K562 (cell line): ENCODE data around the gene SLC1A5. TPM values are rescaled to one million over a fixed set of nuclear protein-coding genes. Genes with fewer than 3 reads are reported as not detected.

Experiments used
- BMI1 ChIP-seq: fragments of 150-350 bp; IDR thresholded peaks from 2 replicates; pipeline ENCODE4 v1.6.1; 2014; ENCODE audit warnings: low read length
- BRD4 ChIP-seq: fragments of 200-600 bp; sonication (generic); IDR thresholded peaks from 2 replicates; pipeline ENCODE4 v1.6.1; 2017; ENCODE audit warnings: inconsistent platforms
- C11orf30 ChIP-seq: fragments of 450-650 bp; IDR thresholded peaks from 2 replicates; pipeline ENCODE4 v1.6.1; 2016; ENCODE audit warnings: low read depth, mild to moderate bottlenecking
- CEBPB ChIP-seq: fragments of 450-650 bp; IDR thresholded peaks from 2 replicates; pipeline ENCODE4 v1.6.1; 2016; ENCODE audit warnings: missing genetic modification characterization, missing compliant biosample characterization
- DMBX1 ChIP-seq: fragments of 250-450 bp; sonication (Bioruptor Pico); IDR thresholded peaks from 2 replicates; pipeline ENCODE4 v1.8.0; 2022; ENCODE audit warnings: inconsistent platforms, mild to moderate bottlenecking, moderate library complexity, borderline replicate concordance
- E2F3 ChIP-seq: fragments of 250-450 bp; sonication (Bioruptor Pico); IDR thresholded peaks from 2 replicates; pipeline ENCODE4 v1.4.0; 2020; ENCODE audit warnings: mild to moderate bottlenecking
- FOXK1 ChIP-seq: sonication (generic); formaldehyde crosslinking; IDR thresholded peaks from 2 replicates; pipeline ENCODE4 v1.8.0; 2022; ENCODE audit warnings: missing genetic modification reagents, mild to moderate bottlenecking, borderline replicate concordance
- GATAD2B ChIP-seq: fragments of 450-650 bp; IDR thresholded peaks from 2 replicates; pipeline ENCODE4 v1.6.1; 2017; ENCODE audit warnings: mild to moderate bottlenecking, borderline replicate concordance
- HDAC2 ChIP-seq: fragments of 450-650 bp; IDR thresholded peaks from 2 replicates; pipeline ENCODE4 v1.6.1; 2016; ENCODE audit warnings: mild to moderate bottlenecking
- HES1 ChIP-seq: fragments of 450-650 bp; IDR thresholded peaks from 2 replicates; pipeline ENCODE4 v1.6.1; 2016; ENCODE audit warnings: low read depth, mild to moderate bottlenecking, moderate library complexity
- KDM4B ChIP-seq, 2 experiments: fragments of 450-650 bp in 1 of 2; sonication (generic) in 1 of 2; IDR thresholded peaks; 2 replicates each; pipeline ENCODE4 v1.6.1; 2016 to 2017; ENCODE audit warnings: borderline replicate concordance in 2 of 2, antibody characterized with exemption in 1 of 2, low read depth in 1 of 2, mild to moderate bottlenecking in 1 of 2
- MBD2 ChIP-seq: sonication (generic); IDR thresholded peaks from 2 replicates; pipeline ENCODE4 v1.6.1; 2016; ENCODE audit warnings: low read depth, borderline replicate concordance
- MCM5 ChIP-seq: fragments of 450-650 bp; IDR thresholded peaks from 2 replicates; pipeline ENCODE4 v1.6.1; 2016; ENCODE audit warnings: low read depth
- MYC ChIP-seq, 2 experiments: fragments of 250-450 bp in 1 of 2; sonication (Bioruptor Pico) in 1 of 2; IDR thresholded peaks; 2 replicates each; pipeline versions ENCODE4 v1.5.1 to v1.6.1; 2012 to 2021; ENCODE audit warnings: low read depth in 2 of 2, borderline replicate concordance in 1 of 2, improper control_type of control experiment in 1 of 2, low read length in 1 of 2, mild to moderate bottlenecking in 1 of 2, moderate library complexity in 1 of 2
- NONO ChIP-seq, 2 experiments: fragments of 200-400 bp in 1 of 2; fragments of 450-650 bp in 1 of 2; formaldehyde crosslinking in 1 of 2; IDR thresholded peaks; 2 replicates each; pipeline ENCODE4 v1.6.1; 2017; ENCODE audit warnings: low read depth in 2 of 2, mild to moderate bottlenecking in 2 of 2, moderate library complexity in 2 of 2, low read length in 1 of 2
- NR4A1 ChIP-seq, 2 experiments: fragments of 250-450 bp in 1 of 2; fragments of 450-650 bp in 1 of 2; sonication (Bioruptor Pico) in 1 of 2; IDR thresholded peaks; 2 replicates each; pipeline versions ENCODE4 v1.4.0 to v1.6.1; 2016 to 2020; ENCODE audit warnings: mild to moderate bottlenecking in 2 of 2, missing compliant biosample characterization in 1 of 2, missing genetic modification characterization in 1 of 2, moderate library complexity in 1 of 2
- POLR2G ChIP-seq: fragments of 200-400 bp; formaldehyde crosslinking; IDR thresholded peaks from 2 replicates; pipeline ENCODE4 v1.6.1; 2017; ENCODE audit warnings: low read depth, mild to moderate bottlenecking, antibody characterized with exemption, low read length, moderate library complexity
- PURB ChIP-seq: sonication (generic); formaldehyde crosslinking; IDR thresholded peaks from 2 replicates; pipeline ENCODE4 v1.9.0; 2021; ENCODE audit warnings: low read depth, mild to moderate bottlenecking, missing genetic modification reagents
- RFX5 ChIP-seq: IDR thresholded peaks from 2 replicates; pipeline ENCODE4 v1.6.1; 2011; ENCODE audit warnings: low read depth, mild to moderate bottlenecking, improper control_type of control experiment, low read length
- SIN3B ChIP-seq: fragments of 450-650 bp; IDR thresholded peaks from 2 replicates; pipeline ENCODE4 v1.6.1; 2017; ENCODE audit warnings: low read depth, mild to moderate bottlenecking, moderate library complexity
- SP2 ChIP-seq: IDR thresholded peaks from 2 replicates; pipeline ENCODE4 v1.6.1; 2011; ENCODE audit warnings: mild to moderate bottlenecking, low read depth, low read length, moderate library complexity; ENCODE audit not compliant: poor library complexity, severe bottlenecking; ENCODE audit errors: extremely low read depth
- TAF1 ChIP-seq: IDR thresholded peaks from 2 replicates; pipeline ENCODE4 v1.6.1; 2011; ENCODE audit warnings: mild to moderate bottlenecking, low read length, moderate library complexity; ENCODE audit not compliant: insufficient read depth, control insufficient read depth, severe bottlenecking; ENCODE audit errors: extremely low read depth
- TAL1 ChIP-seq: fragments of 450-650 bp; IDR thresholded peaks from 2 replicates; pipeline ENCODE4 v1.6.1; 2016; ENCODE audit warnings: mild to moderate bottlenecking
- TFE3 ChIP-seq: fragments of 450-650 bp; formaldehyde crosslinking; IDR thresholded peaks from 2 replicates; pipeline ENCODE4 v1.4.0; 2020; ENCODE audit warnings: mild to moderate bottlenecking, mixed read lengths
- U2AF1 ChIP-seq: fragments of 200-400 bp; formaldehyde crosslinking; optimal IDR thresholded peaks from 2 replicates; pipeline ENCODE3; 2017; ENCODE audit warnings: mild to moderate bottlenecking, low read depth, low read length, moderate library complexity
- ZC3H8 ChIP-seq: fragments of 450-650 bp; IDR thresholded peaks from 2 replicates; pipeline ENCODE4 v1.6.1; 2017
- ZNF165 ChIP-seq: fragments of 250-450 bp; sonication (Bioruptor Pico); IDR thresholded peaks from 2 replicates; pipeline ENCODE4 v1.4.0; 2020; ENCODE audit warnings: borderline replicate concordance
- polyA plus RNA-seq, 8 experiments: library from polyadenylated mRNA; depleted of rRNA in 4 of 8; stranded (reverse) in 5 of 8; unstranded in 3 of 8; fragments of >200 nt; fragmentation: Nextera tagmentation in 2 of 8; fragmentation: Illumina TruSeq in 1 of 8; extraction: Ambion mirVana in 2 of 8; extraction: Trizol in 1 of 8; gene quantifications; 2 replicates each; pipeline versions ENCODE4 v1.2.1 to v1.2.3, GENCODE V29; 2011 to 2014; ENCODE audit warnings: inconsistent platforms in 1 of 8, missing spikeins in 1 of 8
- total RNA-seq, 7 experiments: library from RNA; depleted of rRNA in 6 of 7; stranded (reverse); fragments of >200 nt in 6 of 7; fragmentation: Illumina TruSeq in 2 of 7; extraction: Trizol in 2 of 7; gene quantifications; 2 replicates each; pipeline versions ENCODE4 v1.2.1 to v1.2.3, GENCODE V29; 2011 to 2021; ENCODE audit warnings: low replicate concordance in 1 of 7

The SLC1A5 gene
- total and polyA plus RNA-seq, 9 of the 15 experiments (the other 6 are each of a cell fraction or from before 2014, with no cell fraction given), result 31.2 to 417 (median 134) TPM

GRCh38 chr19:46746281-46747057 is 41.9 kb downstream of the SLC1A5 start, which contains the start of gene STRN4 (continued):
- TF ChIP-seq GATAD2B (0 out of 2 replicates have a peak, but pooled peaks have one; percentile 79), KDM4B (IDR thresholded peaks at IDR 0.05; ENCODE audit: borderline replicate concordance in 2 of 2, low read depth in 1 of 2) (no peak), C11orf30 (no peak), TAF1 (peak; percentile 3), CEBPB (tag) (no peak), POLR2G (peak; percentile 60), HDAC2 (0 out of 2 replicates have a peak, but pooled peaks have one; percentile 30), NR4A1 (CRISPR knock-in tag; IDR thresholded peaks at IDR 0.05) (no peak), NR4A1 (tag; IDR thresholded peaks at IDR 0.05) (no peak), ZC3H8 (no peak), BMI1 (peak; percentile 69; the same call in 1 of the 2 replicates), TFE3 (CRISPR knock-in tag) (no peak), SP2 (no peak), NONO (IDR thresholded peaks at IDR 0.05; ENCODE audit: low read depth in 2 of 2, low read length in 1 of 2) (0 out of 4 replicates have a peak, but pooled peaks have one; percentile 3 to 65), ZNF165 (no peak), TAL1 (no peak), PURB (no peak), HES1 (no peak), MYC (IDR thresholded peaks at IDR 0.05; ENCODE audit: low read depth, low read length) (peak; percentile 27; the same call in 1 of the 2 replicates), MYC (CRISPR knock-in tag; IDR thresholded peaks at IDR 0.05; ENCODE audit: borderline replicate concordance, low read depth) (no peak), FOXK1 (CRISPR knock-in tag) (no peak), RFX5 (no peak), DMBX1 (CRISPR knock-in tag) (no peak), BRD4 (no peak), MCM5 (no peak), E2F3 (CRISPR knock-in tag) (no peak), SIN3B (peak; percentile 11; the same call in 1 of the 2 replicates), MBD2 (no peak), U2AF1 (no peak)
